ENCODE results near the gene ITGB1BP1. TPM values are rescaled to one million over a fixed set of nuclear protein-coding genes. Genes with fewer than 3 reads are reported as not detected.

Gene ITGB1BP1
- polyA plus RNA-seq, 1 donor: 55.9 TPM

DNA sequence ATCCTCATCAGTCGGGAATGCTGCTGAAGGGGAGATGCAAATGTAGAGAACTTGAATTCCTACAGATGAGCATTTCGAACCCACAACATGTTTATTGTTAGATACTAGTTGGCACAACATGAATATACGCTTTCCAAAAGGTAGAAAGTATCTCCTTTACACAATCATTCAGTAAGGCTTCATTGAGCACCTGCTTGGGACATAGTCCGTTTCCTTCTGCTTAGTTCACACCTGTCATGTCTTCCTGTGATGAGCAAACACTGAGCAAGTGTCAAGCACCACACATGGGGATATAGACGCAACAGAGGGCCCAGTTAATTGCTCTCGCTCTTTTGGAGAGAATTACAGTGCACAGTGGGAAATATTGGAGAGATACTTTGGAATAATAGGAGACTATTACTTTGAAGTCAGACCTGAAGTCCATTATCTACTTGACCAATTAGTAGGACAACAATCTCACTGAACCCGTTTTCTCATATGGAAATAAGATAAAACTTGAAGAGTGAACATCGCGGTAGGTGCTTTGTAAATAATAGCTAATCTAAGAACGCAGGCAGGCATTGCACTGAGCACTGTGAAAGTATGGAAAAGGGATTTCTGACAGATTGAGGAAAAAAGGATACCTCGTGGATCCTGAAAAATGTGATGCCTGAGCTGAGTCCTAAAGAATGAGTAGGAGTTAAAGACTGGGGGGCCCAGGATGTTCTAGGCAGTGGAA is 1.3 kb upstream of the ITGB1BP1 start:
- DNase-seq: no peak

DNA sequence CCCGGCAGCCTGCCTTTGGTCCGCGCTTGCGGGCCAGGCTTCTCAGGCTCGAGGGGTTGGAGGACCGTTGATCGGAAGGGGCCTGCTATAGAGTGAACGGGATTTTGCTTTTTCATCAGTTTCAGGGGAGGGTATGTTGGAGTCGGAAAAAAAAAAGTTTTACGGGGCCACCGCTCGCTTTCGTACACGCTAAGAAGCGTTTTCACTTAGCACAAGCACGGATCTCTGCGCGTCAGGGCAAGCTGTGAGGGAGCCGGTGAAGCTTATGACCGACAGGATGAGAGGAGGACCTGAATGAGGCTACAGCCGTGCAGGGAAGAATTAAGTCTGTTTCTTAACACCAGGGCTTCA is 569 bp upstream of the ITGB1BP1 start:
- no peak for DNase-seq

DNA sequence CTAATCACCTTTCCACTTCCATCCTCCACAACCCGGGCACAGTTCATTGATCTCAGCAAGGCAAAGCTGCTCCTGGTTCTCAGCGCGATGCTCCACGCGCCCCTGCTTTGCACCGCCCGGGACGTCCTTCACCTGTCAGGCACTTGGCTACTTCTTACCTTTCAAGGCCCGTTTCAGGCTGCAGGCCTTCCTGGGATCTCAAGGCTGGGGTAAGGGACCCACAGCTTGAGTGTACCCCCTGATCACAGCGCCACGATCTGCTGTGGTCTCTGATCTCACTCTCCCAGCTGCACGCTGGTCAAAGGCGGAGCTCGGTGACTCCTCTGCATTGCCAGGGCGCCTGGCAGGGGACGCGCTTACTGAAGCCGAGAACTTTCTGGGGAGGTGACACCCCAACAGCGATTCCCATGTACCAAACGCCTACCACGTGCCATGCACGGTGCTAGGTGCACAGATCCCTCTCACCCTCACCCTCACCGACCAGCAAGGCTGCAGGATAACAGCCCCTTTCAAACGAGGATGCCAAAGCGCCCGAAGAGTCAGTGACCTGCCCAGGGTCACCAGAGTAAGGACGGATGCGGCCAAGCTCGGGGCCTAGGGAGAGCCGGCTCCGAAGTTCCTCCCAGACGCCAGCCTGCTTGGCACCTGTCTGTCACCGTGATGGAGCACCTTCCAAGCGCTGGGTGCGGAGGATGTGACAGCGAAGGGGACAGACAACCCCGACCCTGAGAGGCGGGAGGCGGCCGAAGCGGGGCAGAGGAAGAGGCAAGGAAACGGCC is 818 bp downstream of the ITGB1BP1 start:
- DNase-seq: peak; percentile 34

DNA sequence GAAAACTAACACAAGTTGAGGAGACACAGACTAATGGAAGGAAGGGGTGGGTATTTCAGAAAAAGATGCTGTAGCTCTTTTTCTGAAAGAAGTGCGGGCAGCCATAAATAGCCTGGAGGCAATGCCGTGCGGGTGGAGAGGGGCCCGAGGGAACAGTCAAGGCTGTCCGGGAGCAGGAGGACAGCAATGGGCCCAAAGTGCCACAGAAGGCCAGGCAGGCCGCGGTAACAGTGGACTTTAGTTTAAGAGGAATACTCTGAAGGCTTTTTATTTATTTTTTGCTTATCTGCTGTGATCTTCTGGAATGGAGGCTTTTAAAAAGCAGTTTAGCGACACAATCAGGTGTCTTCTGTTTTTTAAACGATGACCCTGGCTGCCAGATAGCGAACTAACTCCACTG is 2.8 kb downstream of the ITGB1BP1 start:
- DNase-seq: no peak

DNA sequence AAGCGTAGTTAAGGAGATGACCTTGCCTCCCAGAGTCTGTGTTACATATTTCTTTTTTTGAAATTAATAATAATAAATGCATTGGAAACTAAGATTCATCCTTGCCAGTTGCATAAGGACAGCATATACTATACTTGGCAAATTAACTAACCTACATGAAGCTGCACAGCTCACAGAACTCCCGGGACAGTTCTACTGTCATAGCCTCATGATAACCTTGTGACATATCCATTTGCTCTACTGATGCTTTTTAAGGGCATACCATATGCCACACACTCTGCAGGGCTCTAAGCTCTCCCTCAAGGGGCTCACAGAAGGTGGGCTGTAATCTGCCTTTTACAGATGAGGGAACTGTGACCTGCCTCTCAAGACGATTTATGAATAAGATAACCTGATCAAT is 3.8 kb downstream of the ITGB1BP1 start:
- no peak for DNase-seq

DNA sequence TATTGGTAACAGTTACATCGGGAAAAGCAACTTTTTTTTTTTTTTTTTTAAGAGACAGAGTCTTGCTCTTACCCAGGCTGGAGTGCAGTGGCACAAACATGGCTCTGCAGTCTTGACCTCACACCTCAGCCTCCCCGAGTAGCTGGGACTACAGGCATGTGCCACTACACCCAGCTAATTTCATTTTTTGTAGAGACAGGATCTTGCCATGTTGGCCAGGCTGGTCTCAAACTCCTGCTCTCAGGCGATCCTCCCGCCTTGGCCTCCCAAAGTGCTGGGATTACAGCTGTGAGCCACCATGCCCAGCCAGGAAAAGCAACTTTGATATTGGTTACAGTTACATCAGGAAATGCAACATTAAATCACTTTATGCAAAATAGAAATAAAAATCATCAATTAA is 4.6 kb downstream of the ITGB1BP1 start:
- DNase-seq: no peak

DNA sequence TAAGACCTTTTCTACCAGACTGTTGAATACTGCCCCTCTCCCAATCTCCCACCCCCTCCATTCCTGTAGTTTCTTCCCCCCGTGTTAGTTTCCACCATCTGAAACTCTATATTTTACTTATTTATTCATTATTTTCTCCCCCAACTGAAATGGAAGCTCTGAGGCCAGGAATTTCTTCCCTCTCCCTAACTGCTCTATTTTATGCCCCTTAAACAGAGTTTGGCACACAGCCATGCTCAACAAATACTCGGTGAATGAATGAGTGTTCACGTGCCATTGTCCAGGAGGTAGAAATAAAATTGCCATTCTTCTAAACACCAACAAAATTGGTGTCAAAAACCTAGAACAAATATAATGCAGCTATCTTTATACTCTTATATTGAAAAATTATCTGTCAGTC is 5.6 kb downstream of the ITGB1BP1 start:
- no peak for DNase-seq

DNA sequence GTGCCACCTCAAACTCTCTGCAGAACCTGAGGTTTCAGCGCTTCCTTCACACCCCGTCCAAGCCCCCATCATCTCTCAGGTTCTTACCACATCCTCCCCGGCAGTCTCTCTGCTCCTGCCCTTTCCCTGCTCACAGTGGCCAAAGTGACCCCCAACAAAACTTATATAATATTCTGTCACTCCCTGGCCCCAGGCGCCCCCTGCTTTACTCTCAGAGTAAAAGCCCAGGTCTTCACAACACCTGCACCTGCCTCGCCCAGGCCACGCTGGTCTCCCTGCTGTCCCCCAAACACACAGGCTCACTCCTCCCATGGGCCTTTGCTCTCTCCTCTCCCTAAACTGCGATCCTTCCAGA is 6.4 kb downstream of the ITGB1BP1 start:
- DNase-seq: no peak

DNA sequence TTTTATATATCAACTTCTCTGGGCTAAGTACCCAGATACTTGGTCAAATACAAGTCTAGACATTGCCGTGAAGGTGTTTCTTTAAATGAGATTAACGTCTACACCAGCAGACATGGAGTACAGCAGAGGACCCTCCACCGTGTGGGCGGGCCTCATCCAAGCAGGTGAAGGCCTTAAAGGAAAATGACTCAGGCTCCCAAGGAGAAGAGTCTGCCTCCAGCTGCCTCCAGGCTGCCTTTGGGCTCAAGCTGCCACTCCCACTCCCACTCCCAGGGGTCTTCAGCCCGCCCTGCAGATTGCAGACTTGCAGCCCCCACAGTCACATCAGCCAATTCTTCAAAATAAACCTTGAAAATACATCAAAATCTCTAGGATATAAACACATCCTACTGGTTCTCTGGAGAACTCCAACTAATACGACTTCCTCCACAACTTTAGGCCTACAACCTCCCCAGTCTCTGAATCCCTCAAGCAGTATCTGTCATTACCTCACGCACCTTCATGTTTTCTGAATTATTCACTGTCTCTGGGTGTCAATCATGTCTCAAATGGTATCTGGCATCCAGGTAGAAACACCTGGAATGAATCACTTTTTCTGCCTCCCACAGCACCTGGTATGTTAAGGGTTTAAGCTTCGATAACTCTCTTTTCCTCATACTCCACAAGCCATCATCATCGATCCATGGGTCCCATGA is 6.9 kb downstream of the ITGB1BP1 start:
- DNase-seq: no peak

DNA sequence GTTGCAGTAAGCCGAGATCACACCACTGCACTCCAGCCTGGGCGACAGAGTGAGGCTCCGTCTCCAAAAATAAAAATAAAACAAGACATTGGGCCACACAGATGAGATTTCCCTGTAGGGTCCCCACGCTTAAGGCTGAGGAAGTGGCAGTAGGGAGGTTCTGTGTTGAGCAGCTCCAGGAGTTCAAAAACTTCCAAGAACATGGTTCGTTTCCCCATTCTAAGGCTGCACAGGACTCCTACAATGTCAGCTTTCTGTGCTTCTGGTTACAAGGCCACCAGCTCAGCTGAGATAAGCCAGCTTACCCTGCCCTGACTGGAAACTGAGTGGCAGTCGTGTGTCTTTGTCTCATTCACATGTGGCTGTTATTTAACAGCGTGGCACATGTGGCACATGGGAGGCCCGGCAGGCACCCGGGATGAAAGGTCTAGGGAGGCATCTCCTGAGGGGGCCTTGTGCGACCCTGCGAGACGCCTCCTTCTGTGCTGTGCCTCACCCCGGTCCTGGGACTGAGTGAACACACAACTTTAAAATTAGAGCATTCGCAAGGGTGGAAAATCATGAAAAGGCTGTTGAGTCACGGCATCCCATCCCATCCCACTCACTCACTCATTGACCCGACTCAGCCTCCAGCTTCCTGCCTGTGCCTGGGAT is 7.7 kb downstream of the ITGB1BP1 start:
- no peak for DNase-seq

DNA sequence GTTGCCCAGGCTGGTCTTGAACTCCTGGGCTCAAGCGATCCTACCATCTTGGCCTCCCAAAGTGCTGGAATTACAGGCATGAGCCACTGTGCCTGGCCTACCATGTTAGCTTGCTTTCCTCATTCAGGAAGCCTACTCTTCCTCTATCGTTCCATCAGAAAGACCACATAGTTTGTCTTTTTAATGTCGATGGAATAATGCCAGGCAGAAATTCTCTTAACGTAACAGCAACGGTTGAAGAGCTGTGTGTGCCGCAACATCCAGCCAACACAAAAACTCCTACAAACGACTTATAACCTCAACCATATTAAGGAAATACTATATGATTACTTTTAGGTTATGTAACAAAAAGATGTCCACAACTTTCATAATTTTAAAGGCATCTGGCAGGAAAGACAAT is 10.5 kb downstream of the ITGB1BP1 start:
- DNase-seq: no peak

DNA sequence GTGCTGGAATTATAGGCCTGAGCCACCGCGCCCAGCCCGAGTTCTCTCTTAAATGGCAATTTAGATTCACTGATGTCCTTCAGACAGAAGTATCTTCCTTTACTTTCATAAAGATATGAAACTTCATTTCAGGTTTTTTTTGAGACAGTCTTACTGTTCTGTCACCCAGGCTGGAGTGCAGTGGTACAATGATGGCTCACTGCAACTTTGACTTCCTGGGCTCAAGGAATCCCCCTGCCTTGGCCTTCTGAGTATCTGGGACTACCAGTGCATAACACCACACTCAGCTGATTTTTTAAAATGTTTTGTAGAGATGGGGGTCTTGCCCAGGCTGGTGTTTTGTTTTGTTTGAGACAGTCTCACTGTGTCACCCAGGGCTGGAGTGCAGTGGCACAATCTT is 13.2 kb downstream of the ITGB1BP1 start:
- no peak for DNase-seq

DNA sequence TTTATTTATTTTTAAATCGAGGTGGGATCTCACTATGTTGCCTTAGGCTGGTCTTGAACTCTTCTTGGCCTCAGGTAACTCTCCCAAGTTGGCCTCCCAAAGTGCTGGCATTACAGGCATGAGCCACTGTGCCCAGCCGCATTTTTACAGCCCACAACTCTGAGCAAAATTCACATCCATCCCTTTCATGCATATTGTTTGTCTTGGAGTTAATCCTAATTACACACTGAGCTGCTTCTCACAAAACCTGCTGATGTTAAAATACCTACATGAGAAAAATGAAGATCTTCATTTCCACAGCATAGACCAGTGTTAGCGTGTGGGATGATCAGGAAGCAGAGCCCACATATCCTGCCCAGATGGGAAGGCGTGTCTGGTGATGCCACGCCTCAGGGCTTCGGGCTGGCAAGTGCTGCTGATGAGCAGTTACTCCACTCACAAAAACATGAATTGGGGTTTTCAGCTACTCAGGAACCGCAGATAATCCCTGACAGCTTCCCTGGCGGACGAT is 14.6 kb downstream of the ITGB1BP1 start:
- no peak for DNase-seq

DNA sequence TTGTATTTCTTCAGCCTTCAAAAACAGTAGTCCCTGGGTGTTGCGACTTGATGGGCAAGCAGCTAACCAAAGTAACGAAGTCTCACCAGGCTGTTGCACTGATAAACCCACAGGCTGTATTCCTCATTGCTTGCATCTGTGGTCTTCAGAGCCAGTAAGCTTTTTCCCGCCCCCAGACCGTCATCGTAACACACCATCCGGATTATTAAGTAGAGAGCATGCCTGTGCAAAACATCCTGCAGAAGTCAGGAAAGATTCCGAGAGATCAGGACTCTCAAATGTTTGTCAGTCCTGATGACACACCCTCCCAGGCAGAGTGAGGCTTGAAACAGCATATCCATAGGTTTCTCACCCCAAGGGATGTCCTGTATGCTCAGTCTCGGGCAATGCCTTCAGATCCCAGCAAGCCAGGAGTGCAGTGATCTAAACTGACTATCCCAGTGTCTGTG is 15.9 kb downstream of the ITGB1BP1 start:
- no peak for DNase-seq

DNA sequence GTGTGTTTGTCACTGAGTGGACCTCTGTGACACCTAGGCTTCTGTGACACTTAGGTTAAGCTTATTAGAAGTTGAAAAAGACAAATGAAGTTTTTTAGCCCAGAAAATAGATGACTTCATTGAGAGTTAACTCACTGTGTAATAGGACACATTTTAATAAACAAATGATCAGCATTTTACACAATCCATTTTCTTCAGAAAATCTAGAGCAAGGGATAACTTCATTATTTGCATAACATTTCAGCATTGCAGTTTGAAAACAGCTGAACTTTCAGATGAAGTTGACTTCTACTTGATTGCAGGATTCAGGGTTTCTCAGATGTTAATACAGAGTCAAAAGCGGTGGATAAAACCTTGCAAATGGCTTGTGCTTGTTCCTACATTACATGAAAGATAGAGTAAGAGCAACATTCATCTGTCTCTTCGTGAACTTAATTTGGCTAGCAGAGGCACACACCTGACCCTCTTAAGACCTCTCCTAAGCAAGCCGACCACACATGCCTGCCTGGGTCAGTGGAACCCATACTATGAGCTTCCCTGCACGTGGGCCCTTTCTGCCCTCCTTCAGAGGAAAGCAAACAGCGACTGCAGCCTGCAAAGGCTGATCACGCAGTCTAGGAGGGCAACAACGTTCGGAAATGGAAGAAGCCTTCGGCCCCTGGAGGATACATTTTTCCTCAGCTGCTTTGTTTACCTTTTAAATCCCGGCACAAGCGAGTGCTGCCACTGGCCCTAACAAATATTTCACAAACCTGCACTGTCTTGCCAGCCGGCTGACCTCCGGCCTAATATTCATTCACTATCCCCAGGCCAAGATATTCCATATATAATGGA is 16.6 kb downstream of the ITGB1BP1 start:
- DNase-seq: no peak

DNA sequence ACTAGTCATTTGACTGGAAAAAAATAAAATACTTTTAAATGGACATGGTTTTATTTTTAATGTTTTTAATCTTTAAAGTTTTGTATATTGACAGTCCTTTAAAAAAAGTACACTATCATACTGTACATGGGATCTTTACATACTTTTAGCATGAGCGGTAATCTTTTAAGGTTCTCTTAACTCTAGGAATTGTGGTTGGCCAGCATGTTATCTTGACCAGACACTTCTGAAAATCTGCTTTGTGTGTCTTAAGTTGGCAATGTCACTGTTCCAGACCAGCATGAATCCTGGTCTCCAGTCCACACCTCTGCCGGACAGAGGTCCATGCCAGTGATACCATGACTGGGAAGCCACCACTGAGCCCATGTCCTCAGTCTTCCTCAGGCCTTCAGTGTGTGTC is 17.7 kb downstream of the ITGB1BP1 start:
- DNase-seq: no peak

DNA sequence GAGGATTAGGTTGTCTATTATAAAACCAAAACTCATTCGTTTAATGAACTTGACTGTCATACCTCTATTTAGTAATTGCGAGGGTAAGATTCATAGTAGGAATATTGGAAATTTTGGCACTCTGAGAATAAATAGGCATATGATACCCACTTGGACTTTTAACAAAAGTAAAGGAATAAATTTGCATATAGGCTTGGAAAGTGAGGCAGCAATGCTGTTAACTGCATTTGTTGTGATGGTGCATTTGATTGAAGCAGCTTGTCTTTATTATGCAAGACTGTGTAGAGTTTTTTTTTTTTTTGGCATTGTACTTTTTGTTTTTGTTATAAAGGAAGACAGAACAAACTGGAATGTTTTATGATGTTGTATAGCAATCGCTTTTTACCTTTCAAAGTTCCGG is 18.9 kb downstream of the ITGB1BP1 start:
- no peak for DNase-seq

DNA sequence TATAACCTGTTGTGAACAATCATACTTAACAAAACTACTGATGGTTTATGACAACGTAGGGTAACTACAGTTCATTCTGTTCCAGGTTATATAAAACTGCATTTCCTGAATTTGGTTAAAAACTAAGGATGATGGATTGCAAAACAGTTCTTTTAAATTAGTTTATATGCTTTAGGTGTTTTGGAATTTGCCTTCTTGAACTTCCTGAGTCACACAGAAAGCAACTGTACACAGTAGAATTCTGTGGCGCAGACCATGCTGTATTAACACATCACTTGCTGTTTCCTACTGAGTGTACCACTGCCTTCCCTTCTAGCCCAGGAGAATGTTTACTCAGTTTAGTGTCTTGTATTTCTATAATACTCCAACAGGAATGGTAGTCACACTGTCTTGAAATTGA is 19.4 kb downstream of the ITGB1BP1 start:
- no peak for DNase-seq

DNA sequence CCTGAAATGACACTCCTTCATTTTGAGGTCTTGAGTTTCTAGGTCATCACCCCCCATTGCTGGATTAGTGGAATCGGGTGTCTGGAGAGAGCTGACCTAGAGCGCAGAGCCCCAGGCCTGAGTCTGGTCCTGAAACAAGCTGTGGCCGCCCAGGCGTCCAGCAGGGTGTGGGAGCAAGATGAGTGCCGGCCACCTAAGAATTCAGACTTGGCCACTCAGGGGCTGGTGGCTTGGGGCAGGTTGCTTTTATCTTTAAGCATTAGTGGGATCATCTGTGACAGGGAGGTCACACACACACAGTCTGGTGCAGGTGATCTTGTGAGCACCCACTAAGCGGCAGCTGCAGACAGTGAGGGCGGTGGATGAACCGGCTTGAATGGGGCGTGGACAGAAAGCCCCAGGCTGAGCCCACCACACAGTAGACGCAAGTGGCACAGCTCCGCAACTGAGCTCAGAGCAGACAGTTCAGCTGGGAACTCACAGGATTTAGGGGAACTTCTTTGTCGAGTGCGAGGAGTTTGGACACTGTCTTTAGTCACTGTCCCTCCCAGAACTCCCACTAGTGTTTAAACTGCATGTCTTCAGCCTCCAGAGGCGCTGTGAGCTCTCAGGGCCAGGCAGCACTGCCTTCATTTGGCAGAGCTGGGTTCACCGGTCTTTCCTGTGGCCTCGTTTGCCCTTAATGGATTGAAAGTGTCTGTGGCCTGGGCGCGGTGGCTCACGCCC is 21.5 kb downstream of the ITGB1BP1 start:
- no peak for DNase-seq

DNA sequence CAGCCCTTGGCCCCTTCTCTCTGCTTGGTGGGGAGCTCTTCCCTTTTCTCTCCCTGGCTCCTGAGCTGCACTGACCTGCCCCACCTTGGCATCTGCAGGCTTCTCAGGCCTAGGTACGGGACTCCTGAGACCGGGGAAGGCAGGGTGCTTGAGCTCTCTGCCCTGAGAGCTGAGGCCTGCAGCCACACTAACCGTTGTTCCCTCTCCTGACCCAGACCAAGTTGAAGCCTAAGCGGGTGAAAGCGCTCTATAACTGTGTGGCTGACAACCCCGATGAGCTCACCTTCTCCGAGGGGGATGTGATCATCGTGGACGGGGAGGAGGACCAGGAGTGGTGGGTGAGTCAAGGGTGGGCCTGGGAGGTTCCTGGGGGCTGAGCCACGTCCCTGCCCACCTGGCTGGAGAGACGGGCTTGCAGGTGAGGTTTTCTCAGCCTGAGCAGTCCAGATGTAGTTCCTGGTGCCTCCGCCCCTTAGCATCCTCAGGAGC is 22.2 kb downstream of the ITGB1BP1 start:
- DNase-seq: no peak
